Transverse colon (tissue), 4 donors: ENCODE measurements around the gene KCTD1.

ENCODE experiments used
- CTCF ChIP-seq, 5 experiments: fragments of 200-600 bp in 3 of 5; fragments of 450-650 bp in 2 of 5; sonication (generic) in 3 of 5; IDR thresholded peaks; 1 replicate in 2 of 5; 2 replicates in 3 of 5; pipeline ENCODE4 v1.5.1; 2016 to 2017; ENCODE audit warnings: antibody characterized with exemption in 5 of 5, inconsistent platforms in 3 of 5, mild to moderate bottlenecking in 2 of 5, moderate library complexity in 1 of 5
- EP300 ChIP-seq: sonication (generic); formaldehyde crosslinking; IDR thresholded peaks from one replicate; pipeline ENCODE4 v1.6.1; 2017; ENCODE audit warnings: antibody characterized with exemption, low read depth
- POLR2A ChIP-seq: fragments of 450-650 bp; IDR thresholded peaks from one replicate; pipeline ENCODE4 v1.6.1; 2016; ENCODE audit warnings: antibody characterized with exemption, mild to moderate bottlenecking, moderate library complexity
- POLR2AphosphoS5 ChIP-seq, 3 donors: sonication (generic); formaldehyde crosslinking; IDR thresholded peaks; one replicate each; pipeline ENCODE4 v1.6.1; 2016; ENCODE audit warnings: antibody characterized with exemption in 3 of 3

- TF ChIP-seq CTCF (IDR thresholded peaks at IDR 0.05) = peak in 3 of 5 experiments; percentile 21 to 37 (median 34)
- no peak for TF ChIP-seq POLR2A
- TF ChIP-seq POLR2AphosphoS5 (IDR thresholded peaks at IDR 0.05) = no peak
- no peak for TF ChIP-seq EP300
Measured at GRCh38 chr18:26547646-26548414, 523 bp downstream of the KCTD1 start.
